HCT116 (cell line): ENCODE results near the gene NLRP12.

Source experiments
- EGR1 ChIP-seq: IDR thresholded peaks from 2 replicates; pipeline ENCODE4 v1.6.1; 2012; ENCODE audit warnings: low read depth
- JUND ChIP-seq: IDR thresholded peaks from 2 replicates; pipeline ENCODE4 v1.6.1; 2012
- POLR2A ChIP-seq: IDR thresholded peaks from 2 replicates; pipeline ENCODE4 v1.7.0; 2011; ENCODE audit warnings: borderline replicate concordance; ENCODE audit not compliant: insufficient read depth, insufficient read length; ENCODE audit errors: extremely low read depth
- POLR2AphosphoS5 ChIP-seq: IDR thresholded peaks from 2 replicates; pipeline ENCODE4 v1.6.1; 2011; ENCODE audit warnings: mild to moderate bottlenecking, low read depth, low read length, moderate library complexity
- SIN3A ChIP-seq: IDR thresholded peaks from 2 replicates; pipeline ENCODE4 v1.6.1; 2012; ENCODE audit warnings: low read depth
- SP1 ChIP-seq: IDR thresholded peaks from 2 replicates; pipeline ENCODE4 v1.6.1; 2012; ENCODE audit warnings: low read depth
- TCF7L2 ChIP-seq: IDR thresholded peaks from 2 replicates; pipeline ENCODE4 v1.7.0; 2011; ENCODE audit warnings: borderline replicate concordance, inconsistent platforms; ENCODE audit not compliant: insufficient read depth, insufficient read length; ENCODE audit errors: extremely low read depth
- YY1 ChIP-seq: IDR thresholded peaks from 2 replicates; pipeline ENCODE4 v1.6.1; 2011; ENCODE audit warnings: low read length, low read depth, moderate library complexity, mild to moderate bottlenecking; ENCODE audit not compliant: insufficient replicate concordance; ENCODE audit errors: extremely low read depth
- TF ChIP-seq, protein P1 (sequence below), 3 experiments: fragments of 200-600 bp in 1 of 3; sonication (generic) in 1 of 3; IDR thresholded peaks in 2 of 3; conservative IDR thresholded peaks in 1 of 3; 2 replicates each; pipeline ENCODE4 v1.5.1; 2012 to 2017; ENCODE audit warnings: low read depth in 2 of 3, low read length in 2 of 3, antibody characterized with exemption in 1 of 3, borderline replicate concordance in 1 of 3, control low read depth in 1 of 3, mild to moderate bottlenecking in 1 of 3, mixed read lengths in 1 of 3, mixed run types in 1 of 3, moderate library complexity in 1 of 3; ENCODE audit not compliant: insufficient read depth in 1 of 3
- TF ChIP-seq, protein P2 (sequence below): IDR thresholded peaks from 2 replicates; pipeline ENCODE4 v1.6.1; 2012
- TF ChIP-seq, protein P3 (sequence below): IDR thresholded peaks from 2 replicates; pipeline ENCODE4 v1.6.1; 2011; ENCODE audit warnings: mild to moderate bottlenecking, low read length, moderate library complexity; ENCODE audit not compliant: insufficient replicate concordance; ENCODE audit errors: extremely low read depth
- TF ChIP-seq, protein P4 (sequence below): IDR thresholded peaks from 2 replicates; pipeline ENCODE4 v1.6.1; 2012; ENCODE audit warnings: low read depth
- TF ChIP-seq, protein P5 (sequence below): IDR thresholded peaks from 2 replicates; pipeline ENCODE4 v1.6.1; 2012

DNA sequence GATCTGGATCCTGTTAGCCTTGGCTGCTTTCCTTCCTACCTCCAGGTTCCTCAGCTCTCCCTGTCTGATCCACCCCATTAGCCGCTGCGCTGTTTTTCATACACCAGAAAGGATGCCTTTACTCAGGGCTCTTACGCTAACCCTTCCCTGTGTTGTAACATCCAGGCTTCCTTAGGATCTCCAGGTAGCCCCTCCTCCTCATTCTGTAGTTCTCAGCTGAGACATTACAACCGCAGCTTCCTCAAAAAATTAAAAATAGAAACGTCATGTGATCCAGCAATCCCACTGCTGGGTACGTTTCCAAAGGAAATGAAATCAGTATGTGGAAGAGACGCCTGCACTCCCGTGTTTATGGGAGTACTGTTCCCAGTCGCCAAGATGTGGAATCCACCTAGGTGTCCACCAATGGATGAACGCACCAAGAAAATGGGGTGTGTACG, 25.1 kb upstream of the NLRP12 start:
- TF ChIP-seq, protein P1, sequence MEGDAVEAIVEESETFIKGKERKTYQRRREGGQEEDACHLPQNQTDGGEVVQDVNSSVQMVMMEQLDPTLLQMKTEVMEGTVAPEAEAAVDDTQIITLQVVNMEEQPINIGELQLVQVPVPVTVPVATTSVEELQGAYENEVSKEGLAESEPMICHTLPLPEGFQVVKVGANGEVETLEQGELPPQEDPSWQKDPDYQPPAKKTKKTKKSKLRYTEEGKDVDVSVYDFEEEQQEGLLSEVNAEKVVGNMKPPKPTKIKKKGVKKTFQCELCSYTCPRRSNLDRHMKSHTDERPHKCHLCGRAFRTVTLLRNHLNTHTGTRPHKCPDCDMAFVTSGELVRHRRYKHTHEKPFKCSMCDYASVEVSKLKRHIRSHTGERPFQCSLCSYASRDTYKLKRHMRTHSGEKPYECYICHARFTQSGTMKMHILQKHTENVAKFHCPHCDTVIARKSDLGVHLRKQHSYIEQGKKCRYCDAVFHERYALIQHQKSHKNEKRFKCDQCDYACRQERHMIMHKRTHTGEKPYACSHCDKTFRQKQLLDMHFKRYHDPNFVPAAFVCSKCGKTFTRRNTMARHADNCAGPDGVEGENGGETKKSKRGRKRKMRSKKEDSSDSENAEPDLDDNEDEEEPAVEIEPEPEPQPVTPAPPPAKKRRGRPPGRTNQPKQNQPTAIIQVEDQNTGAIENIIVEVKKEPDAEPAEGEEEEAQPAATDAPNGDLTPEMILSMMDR (IDR thresholded peaks at IDR 0.05 in 2 of 3, conservative IDR thresholded peaks at IDR 0.05 in 1 of 3; ENCODE audit: borderline replicate concordance in 1 of 3, insufficient read depth in 1 of 3, low read depth in 2 of 3, low read length in 2 of 3), result no peak
- TF ChIP-seq, protein P2, sequence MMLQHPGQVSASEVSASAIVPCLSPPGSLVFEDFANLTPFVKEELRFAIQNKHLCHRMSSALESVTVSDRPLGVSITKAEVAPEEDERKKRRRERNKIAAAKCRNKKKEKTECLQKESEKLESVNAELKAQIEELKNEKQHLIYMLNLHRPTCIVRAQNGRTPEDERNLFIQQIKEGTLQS, result no peak
- TF ChIP-seq, protein P3, sequence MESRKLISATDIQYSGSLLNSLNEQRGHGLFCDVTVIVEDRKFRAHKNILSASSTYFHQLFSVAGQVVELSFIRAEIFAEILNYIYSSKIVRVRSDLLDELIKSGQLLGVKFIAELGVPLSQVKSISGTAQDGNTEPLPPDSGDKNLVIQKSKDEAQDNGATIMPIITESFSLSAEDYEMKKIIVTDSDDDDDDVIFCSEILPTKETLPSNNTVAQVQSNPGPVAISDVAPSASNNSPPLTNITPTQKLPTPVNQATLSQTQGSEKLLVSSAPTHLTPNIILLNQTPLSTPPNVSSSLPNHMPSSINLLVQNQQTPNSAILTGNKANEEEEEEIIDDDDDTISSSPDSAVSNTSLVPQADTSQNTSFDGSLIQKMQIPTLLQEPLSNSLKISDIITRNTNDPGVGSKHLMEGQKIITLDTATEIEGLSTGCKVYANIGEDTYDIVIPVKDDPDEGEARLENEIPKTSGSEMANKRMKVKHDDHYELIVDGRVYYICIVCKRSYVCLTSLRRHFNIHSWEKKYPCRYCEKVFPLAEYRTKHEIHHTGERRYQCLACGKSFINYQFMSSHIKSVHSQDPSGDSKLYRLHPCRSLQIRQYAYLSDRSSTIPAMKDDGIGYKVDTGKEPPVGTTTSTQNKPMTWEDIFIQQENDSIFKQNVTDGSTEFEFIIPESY, result no peak
- TF ChIP-seq POLR2A (no peak), POLR2AphosphoS5 (no peak), SP1 (no peak), EGR1 (no peak), TCF7L2 (no peak), YY1 (no peak), JUND (no peak), SIN3A (no peak)
- TF ChIP-seq, protein P4, sequence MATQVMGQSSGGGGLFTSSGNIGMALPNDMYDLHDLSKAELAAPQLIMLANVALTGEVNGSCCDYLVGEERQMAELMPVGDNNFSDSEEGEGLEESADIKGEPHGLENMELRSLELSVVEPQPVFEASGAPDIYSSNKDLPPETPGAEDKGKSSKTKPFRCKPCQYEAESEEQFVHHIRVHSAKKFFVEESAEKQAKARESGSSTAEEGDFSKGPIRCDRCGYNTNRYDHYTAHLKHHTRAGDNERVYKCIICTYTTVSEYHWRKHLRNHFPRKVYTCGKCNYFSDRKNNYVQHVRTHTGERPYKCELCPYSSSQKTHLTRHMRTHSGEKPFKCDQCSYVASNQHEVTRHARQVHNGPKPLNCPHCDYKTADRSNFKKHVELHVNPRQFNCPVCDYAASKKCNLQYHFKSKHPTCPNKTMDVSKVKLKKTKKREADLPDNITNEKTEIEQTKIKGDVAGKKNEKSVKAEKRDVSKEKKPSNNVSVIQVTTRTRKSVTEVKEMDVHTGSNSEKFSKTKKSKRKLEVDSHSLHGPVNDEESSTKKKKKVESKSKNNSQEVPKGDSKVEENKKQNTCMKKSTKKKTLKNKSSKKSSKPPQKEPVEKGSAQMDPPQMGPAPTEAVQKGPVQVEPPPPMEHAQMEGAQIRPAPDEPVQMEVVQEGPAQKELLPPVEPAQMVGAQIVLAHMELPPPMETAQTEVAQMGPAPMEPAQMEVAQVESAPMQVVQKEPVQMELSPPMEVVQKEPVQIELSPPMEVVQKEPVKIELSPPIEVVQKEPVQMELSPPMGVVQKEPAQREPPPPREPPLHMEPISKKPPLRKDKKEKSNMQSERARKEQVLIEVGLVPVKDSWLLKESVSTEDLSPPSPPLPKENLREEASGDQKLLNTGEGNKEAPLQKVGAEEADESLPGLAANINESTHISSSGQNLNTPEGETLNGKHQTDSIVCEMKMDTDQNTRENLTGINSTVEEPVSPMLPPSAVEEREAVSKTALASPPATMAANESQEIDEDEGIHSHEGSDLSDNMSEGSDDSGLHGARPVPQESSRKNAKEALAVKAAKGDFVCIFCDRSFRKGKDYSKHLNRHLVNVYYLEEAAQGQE, result no peak
- TF ChIP-seq, protein P5, sequence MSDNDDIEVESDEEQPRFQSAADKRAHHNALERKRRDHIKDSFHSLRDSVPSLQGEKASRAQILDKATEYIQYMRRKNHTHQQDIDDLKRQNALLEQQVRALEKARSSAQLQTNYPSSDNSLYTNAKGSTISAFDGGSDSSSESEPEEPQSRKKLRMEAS, result no peak
